HL-60 (cell line): ENCODE results near the gene PDE3A.

Experiments used
- DNase-seq, 2 experiments: peaks; one replicate each; pipeline ENCODE4 v3.0.0-alpha.2; 2010 to 2020; ENCODE audit warnings: low read depth in 1 of 2, low spot score in 1 of 2
- H3K27ac ChIP-seq: fragments of 250-450 bp; sonication (Bioruptor Pico); replicated peaks from 2 replicates; pipeline ENCODE4 v1.5.1; 2020; ENCODE audit warnings: mild to moderate bottlenecking, moderate library complexity
- H3K27me3 ChIP-seq: fragments of 250-450 bp; sonication (Bioruptor Pico); 2 replicates; pipeline ENCODE4 v1.5.1; 2021; ENCODE audit warnings: mild to moderate bottlenecking, moderate library complexity; ENCODE audit not compliant: insufficient read depth, poor library complexity, severe bottlenecking
- H3K4me3 ChIP-seq: replicated peaks from 2 replicates; pipeline ENCODE4 v1.5.1; 2011; ENCODE audit warnings: mild to moderate bottlenecking, control low read depth, low read length; ENCODE audit not compliant: insufficient read depth
- CTCF ChIP-seq: IDR thresholded peaks from one replicate; pipeline ENCODE4 v1.5.1; 2011; ENCODE audit warnings: low read length, control low read depth, inconsistent platforms; ENCODE audit not compliant: insufficient read depth
- GABPA ChIP-seq: IDR thresholded peaks from 2 replicates; pipeline ENCODE4 v1.6.1; 2012; ENCODE audit warnings: low read depth
- POLR2AphosphoS5 ChIP-seq: IDR thresholded peaks from 2 replicates; pipeline ENCODE4 v1.6.1; 2012; ENCODE audit warnings: low read depth
- REST ChIP-seq: IDR thresholded peaks from 2 replicates; pipeline ENCODE4 v1.6.1; 2012; ENCODE audit warnings: low read depth; ENCODE audit not compliant: insufficient replicate concordance
- SPI1 ChIP-seq: IDR thresholded peaks from 2 replicates; pipeline ENCODE4 v1.6.1; 2012; ENCODE audit warnings: low read depth, mild to moderate bottlenecking, borderline replicate concordance

PDE3A gene

GRCh38 chr12:20503858-20504257 is 135.5 kb downstream of the PDE3A start:
- no peak overlapping the region for H3K27ac ChIP-seq
- no peak overlapping the region for H3K4me3 ChIP-seq
- TF ChIP-seq REST: no peak
- TF ChIP-seq GABPA: no peak
- no peak for TF ChIP-seq POLR2AphosphoS5
- H3K27me3 ChIP-seq: peaks cover 2% of the 10 kb centered on the region
- DNase-seq: no peak

- DNase-seq: no peak
- H3K4me3 ChIP-seq: no peak overlapping the region
- no peak overlapping the region for H3K27ac ChIP-seq
- TF ChIP-seq POLR2AphosphoS5: no peak
- TF ChIP-seq GABPA: no peak
- no peak for TF ChIP-seq CTCF
- no peak for TF ChIP-seq SPI1
- TF ChIP-seq REST: no peak
- no peaks in the 10 kb centered on the region for H3K27me3 ChIP-seq
Measured at GRCh38 chr12:20505056-20505455, 136.7 kb downstream of the PDE3A start.

GRCh38 chr12:20507056-20507455 is 138.7 kb downstream of the PDE3A start:
- H3K27ac ChIP-seq: no peak overlapping the region
- H3K4me3 ChIP-seq: no peak overlapping the region
- no peak for DNase-seq
- no peaks in the 10 kb centered on the region for H3K27me3 ChIP-seq
- TF ChIP-seq GABPA (no peak), SPI1 (no peak), POLR2AphosphoS5 (no peak), REST (no peak), CTCF (no peak)

GRCh38 chr12:20507711-20508110 is 139.4 kb downstream of the PDE3A start:
- H3K4me3 ChIP-seq: no peak overlapping the region
- TF ChIP-seq CTCF (no peak), SPI1 (no peak), GABPA (no peak), POLR2AphosphoS5 (no peak), REST (no peak)
- H3K27ac ChIP-seq: no peak overlapping the region
- no peaks in the 10 kb centered on the region for H3K27me3 ChIP-seq
- no peak for DNase-seq
